MCF 10A (cell line): ENCODE data around the gene PTPRC. TPM values are rescaled to one million over a fixed set of nuclear protein-coding genes. Genes with fewer than 3 reads are reported as not detected.

Experiments
- BruUV-seq: library from RNA; stranded (reverse); fragments of 400-500 nt; replicated peaks from 2 replicates; lab custom pipeline; 2021; lab: Mats Ljungman, UMichigan
- CTCF ChIA-PET: fragments of 300-600 bp; sonication (Branson Sonifier 250); formaldehyde crosslinking; extraction: SDS; loops from one replicate; lab custom pipeline; 2021; ENCODE audit warnings: antibody characterized with exemption, inconsistent platforms; lab: Yijun Ruan, JAX
- POLR2A ChIA-PET: fragments of 300-600, 350-650 bp; sonication (Branson Sonifier 250); formaldehyde crosslinking; extraction: SDS; loops from one replicate; lab custom pipeline; 2020; ENCODE audit warnings: antibody characterized with exemption, inconsistent platforms; lab: Yijun Ruan, JAX
- DNase-seq: peaks from one replicate; pipeline ENCODE4 v3.0.0-alpha.2; 2018; ENCODE audit not compliant: unreplicated experiment
- H3K27ac Mint-ChIP-seq: one replicate; pipeline ENCODE4 v1.8.0; 2022; ENCODE audit warnings: mild to moderate bottlenecking, low read depth, mixed read lengths; ENCODE audit not compliant: unreplicated experiment
- H3K27me3 Mint-ChIP-seq: one replicate; pipeline ENCODE4 v1.8.0; 2022; ENCODE audit warnings: mixed read lengths; ENCODE audit not compliant: insufficient read depth, unreplicated experiment
- H3K36me3 Mint-ChIP-seq: one replicate; pipeline ENCODE4 v1.8.0; 2022; ENCODE audit warnings: mild to moderate bottlenecking, moderate library complexity, mixed read lengths; ENCODE audit not compliant: insufficient read depth, unreplicated experiment
- H3K4me1 Mint-ChIP-seq: one replicate; pipeline ENCODE4 v1.8.0; 2022; ENCODE audit warnings: mixed read lengths; ENCODE audit not compliant: insufficient read depth, unreplicated experiment
- H3K4me3 Mint-ChIP-seq: one replicate; pipeline ENCODE4 v1.8.0; 2022; ENCODE audit warnings: mild to moderate bottlenecking, moderate library complexity, mixed read lengths; ENCODE audit not compliant: unreplicated experiment
- H3K9me3 Mint-ChIP-seq: one replicate; pipeline ENCODE4 v1.8.0; 2022; ENCODE audit warnings: mixed read lengths; ENCODE audit not compliant: unreplicated experiment
- intact Hi-C: fragments of 100-400 bp; cut with micrococcal nuclease; formaldehyde crosslinking; loops from 2 replicates; pipeline ENCODE4 v1.14.1; 2022
- total RNA-seq: library from RNA; stranded (reverse); gene quantifications from 2 replicates; pipeline ENCODE4 v1.2.3, GENCODE V29; 2022
- TF ChIP-seq, protein P1 (sequence below): fragments of 200-600 bp; IDR thresholded peaks from one replicate; pipeline ENCODE4 v1.8.0; 2022; ENCODE audit warnings: antibody characterized with exemption, mild to moderate bottlenecking; ENCODE audit not compliant: unreplicated experiment

Gene PTPRC
- total RNA-seq, 1 experiment from 2014 or later: not detected

- POLR2A ChIA-PET: interaction anchor here (0.8 kb wide), 1 partner anchor 213 kb away, joined by 3 read pairs; no protein-coding TSS in a partner anchor
- TF ChIP-seq, protein P1, sequence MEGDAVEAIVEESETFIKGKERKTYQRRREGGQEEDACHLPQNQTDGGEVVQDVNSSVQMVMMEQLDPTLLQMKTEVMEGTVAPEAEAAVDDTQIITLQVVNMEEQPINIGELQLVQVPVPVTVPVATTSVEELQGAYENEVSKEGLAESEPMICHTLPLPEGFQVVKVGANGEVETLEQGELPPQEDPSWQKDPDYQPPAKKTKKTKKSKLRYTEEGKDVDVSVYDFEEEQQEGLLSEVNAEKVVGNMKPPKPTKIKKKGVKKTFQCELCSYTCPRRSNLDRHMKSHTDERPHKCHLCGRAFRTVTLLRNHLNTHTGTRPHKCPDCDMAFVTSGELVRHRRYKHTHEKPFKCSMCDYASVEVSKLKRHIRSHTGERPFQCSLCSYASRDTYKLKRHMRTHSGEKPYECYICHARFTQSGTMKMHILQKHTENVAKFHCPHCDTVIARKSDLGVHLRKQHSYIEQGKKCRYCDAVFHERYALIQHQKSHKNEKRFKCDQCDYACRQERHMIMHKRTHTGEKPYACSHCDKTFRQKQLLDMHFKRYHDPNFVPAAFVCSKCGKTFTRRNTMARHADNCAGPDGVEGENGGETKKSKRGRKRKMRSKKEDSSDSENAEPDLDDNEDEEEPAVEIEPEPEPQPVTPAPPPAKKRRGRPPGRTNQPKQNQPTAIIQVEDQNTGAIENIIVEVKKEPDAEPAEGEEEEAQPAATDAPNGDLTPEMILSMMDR: no peak
- CTCF ChIA-PET: interaction anchor here (0.6 to 3.2 kb wide), 12 partner anchors 10 to 1302 kb away, joined by 3 to 19 read pairs (median 4); no protein-coding TSS in a partner anchor
- BruUV-seq: no TSS peak
- Mint-ChIP-seq H3K36me3 (no peaks in the 10 kb centered on the region), H3K27me3 (no peaks in the 10 kb centered on the region), H3K9me3 (no peaks in the 10 kb centered on the region), H3K4me3 (no peak overlapping the region), H3K27ac (no peak overlapping the region), H3K4me1 (peaks cover 16% of the 10 kb centered on the region)
- DNase-seq: no peak
- intact Hi-C loops: no loop called here
These were observed 61.6 kb downstream of the PTPRC start for GRCh38 chr1:198700396-198700795.

GRCh38 chr1:198701250-198701649 lies 62.4 kb downstream of the PTPRC start:
- no peaks in the 10 kb centered on the region for H3K27me3 Mint-ChIP-seq
- POLR2A ChIA-PET: no interaction called here
- no TSS peak for BruUV-seq
- H3K4me1 Mint-ChIP-seq: peaks cover 21% of the 10 kb centered on the region
- TF ChIP-seq, protein P1: no peak
- intact Hi-C loops: no loop called here
- no peaks in the 10 kb centered on the region for H3K9me3 Mint-ChIP-seq
- H3K4me3 Mint-ChIP-seq: no peak overlapping the region
- no peak for DNase-seq
- H3K36me3 Mint-ChIP-seq: no peaks in the 10 kb centered on the region
- CTCF ChIA-PET: interaction anchor here (0.5 to 3.2 kb wide), 11 partner anchors 10 to 1303 kb away, joined by 3 to 19 read pairs (median 4); no protein-coding TSS in a partner anchor
- no peak overlapping the region for H3K27ac Mint-ChIP-seq

DNA sequence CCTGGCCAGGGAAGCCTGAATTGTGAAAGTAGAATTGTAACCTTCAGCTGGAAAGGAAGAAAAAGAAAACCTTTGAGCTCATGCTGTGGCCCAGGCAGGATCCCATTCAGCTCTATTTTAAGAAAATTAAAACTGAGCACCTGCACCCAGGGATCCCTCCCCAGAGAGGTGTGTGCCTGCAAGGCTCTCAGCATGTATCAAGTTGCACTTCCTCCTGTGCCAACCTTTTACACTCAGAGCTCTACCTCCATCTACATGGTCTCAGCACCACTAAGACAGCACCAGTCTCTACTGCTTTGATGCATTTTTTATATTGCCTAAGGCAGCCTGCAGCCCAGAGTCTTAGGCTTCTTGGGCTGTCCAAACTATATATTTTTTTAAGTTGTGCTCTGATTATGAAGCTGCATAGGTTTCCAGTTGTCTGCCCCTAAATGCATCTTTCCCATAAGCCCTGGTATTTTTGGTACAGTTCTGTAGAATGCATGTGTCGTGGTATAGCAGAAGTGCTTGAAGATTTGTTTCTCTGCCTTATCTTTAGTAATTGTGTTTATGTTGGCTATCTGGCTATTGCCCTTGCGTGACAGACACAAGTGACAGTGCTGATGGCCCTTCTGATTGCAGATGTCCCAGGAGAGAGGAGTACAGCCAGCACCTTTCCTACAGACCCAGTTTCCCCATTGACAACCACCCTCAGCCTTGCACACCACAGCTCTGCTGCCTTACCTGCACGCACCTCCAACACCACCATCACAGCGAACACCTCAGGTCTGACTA lies 63.1 kb downstream of the PTPRC start:
- no peaks in the 10 kb centered on the region for H3K9me3 Mint-ChIP-seq
- ChIA-PET POLR2A (no interaction called here), CTCF (interaction anchor here (0.5 to 3.2 kb wide), 11 partner anchors 10 to 1216 kb away, joined by 3 to 19 read pairs (median 4); no protein-coding TSS in a partner anchor)
- BruUV-seq: no TSS peak
- TF ChIP-seq, protein P1: no peak
- no peak for DNase-seq
- no peaks in the 10 kb centered on the region for H3K27me3 Mint-ChIP-seq
- H3K4me1 Mint-ChIP-seq: peaks cover 21% of the 10 kb centered on the region
- H3K27ac Mint-ChIP-seq: no peak overlapping the region
- intact Hi-C loops: no loop called here
- H3K4me3 Mint-ChIP-seq: no peak overlapping the region
- no peaks in the 10 kb centered on the region for H3K36me3 Mint-ChIP-seq

DNA sequence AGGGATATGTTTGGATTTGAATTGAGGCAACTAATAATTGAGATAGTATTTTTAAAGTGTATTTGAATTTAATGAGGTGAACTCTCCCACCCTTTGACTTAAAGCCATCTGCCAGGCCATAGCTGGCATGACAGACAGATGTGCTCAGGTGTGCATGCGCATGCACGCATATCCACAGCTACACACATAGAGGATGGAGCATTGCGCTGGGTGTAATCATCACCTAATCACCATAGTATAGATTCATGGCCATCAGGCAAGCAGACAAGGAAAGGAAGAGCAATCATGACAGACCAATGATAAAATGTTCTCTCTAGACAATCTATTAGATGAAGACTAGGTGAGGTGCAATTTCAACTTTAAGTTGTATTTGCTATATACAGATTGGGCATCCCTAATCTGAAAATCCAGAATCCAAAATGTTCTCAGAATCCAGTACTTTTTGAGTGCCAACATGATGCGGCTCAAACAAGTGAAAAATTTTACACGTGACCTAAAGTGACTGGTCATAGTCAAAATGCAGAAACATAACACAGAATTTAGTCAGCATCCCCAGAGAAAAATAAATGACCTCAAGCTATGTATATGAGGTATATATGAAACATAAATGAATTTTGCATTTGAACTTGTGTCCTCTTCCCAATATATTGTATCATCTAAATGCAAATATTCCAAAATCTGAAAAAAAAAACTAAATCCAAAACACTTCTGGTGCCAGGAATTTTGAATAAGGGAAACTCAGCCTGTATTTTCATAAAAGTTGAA lies 70.1 kb downstream of the PTPRC start:
- TF ChIP-seq, protein P1: no peak
- ChIA-PET POLR2A (no interaction called here), CTCF (interaction anchor here (0.6 kb wide), 1 partner anchor 883 kb away, joined by 5 read pairs; no protein-coding TSS in a partner anchor)
- no TSS peak for BruUV-seq
- DNase-seq: no peak
- H3K27me3 Mint-ChIP-seq: no peaks in the 10 kb centered on the region
- H3K36me3 Mint-ChIP-seq: no peaks in the 10 kb centered on the region
- no peaks in the 10 kb centered on the region for H3K9me3 Mint-ChIP-seq
- no peak overlapping the region for H3K27ac Mint-ChIP-seq
- intact Hi-C loops: no loop called here
- peaks cover 16% of the 10 kb centered on the region for H3K4me1 Mint-ChIP-seq
- H3K4me3 Mint-ChIP-seq: no peak overlapping the region
